HG03469 (cell line): Measurements from ENCODE around the gene SNRK.

Experiments
- ATAC-seq: cut with Tn5 transposase; IDR thresholded peaks from one replicate; pipeline ENCODE4 v1.9.1; 2021; ENCODE audit warnings: mild to moderate bottlenecking, moderate library complexity, moderate number of reproducible peaks; ENCODE audit not compliant: unreplicated experiment

SNRK gene

GRCh38 chr3:43286115-43286840 lies at the start of gene SNRK:
SNRK (plus strand) TSS chr3:43286540; CDS start chr3:43303204, 16,664 bp downstream.
- ATAC-seq = peak; percentile 56

DNA sequence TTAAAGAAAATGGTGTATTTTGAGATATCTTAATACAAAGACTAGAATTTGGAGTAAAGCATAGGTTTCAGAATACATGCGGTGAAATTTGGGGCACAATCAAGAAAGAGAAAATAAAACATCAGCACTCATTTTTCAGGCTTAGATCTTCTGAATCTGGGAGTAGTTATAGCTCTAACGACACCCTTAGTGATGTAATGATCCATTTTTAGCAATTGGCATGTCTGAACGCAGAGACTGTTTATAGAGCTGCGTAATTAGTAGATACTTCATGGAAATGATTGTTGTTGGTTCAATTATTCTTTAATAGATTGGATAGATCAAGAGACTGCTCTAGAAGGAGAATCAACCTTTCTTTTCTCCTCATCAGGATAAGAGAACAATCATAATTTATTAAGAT lies 47.5 kb upstream of the SNRK start:
- no peak for ATAC-seq

GRCh38 chr3:43239755-43240154 lies 46.6 kb upstream of the SNRK start:
- ATAC-seq = no peak

GRCh38 chr3:43243590-43244587 lies 42.5 kb upstream of the SNRK start:
- no peak for ATAC-seq

- ATAC-seq = no peak
Measured at GRCh38 chr3:43244694-43245093, 41.6 kb upstream of the SNRK start.

DNA sequence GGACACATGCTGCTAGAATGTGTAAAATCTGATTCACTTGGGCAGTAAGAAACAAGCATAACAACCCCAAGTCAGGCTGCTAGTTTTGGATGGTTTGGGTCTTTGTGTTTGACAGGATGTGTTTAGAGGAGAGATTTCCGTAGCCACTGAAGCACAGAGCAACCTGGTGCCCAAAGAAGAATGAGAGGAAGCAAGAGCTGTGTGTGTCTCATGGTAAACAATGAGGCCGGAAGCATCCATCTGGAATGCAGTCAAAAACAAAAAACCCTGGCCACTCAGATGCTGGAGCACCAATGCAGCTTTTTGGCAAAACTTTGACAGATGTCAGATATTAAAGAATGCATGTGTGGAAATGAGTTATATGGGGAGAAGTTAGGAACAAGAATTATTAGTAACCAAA lies 39.4 kb upstream of the SNRK start:
- no peak for ATAC-seq

GRCh38 chr3:43247561-43248184 lies 38.7 kb upstream of the SNRK start:
- no peak for ATAC-seq

GRCh38 chr3:43248185-43248583 lies 38.2 kb upstream of the SNRK start:
- no peak for ATAC-seq

GRCh38 chr3:43248973-43249372 lies 37.4 kb upstream of the SNRK start:
- ATAC-seq = no peak

DNA sequence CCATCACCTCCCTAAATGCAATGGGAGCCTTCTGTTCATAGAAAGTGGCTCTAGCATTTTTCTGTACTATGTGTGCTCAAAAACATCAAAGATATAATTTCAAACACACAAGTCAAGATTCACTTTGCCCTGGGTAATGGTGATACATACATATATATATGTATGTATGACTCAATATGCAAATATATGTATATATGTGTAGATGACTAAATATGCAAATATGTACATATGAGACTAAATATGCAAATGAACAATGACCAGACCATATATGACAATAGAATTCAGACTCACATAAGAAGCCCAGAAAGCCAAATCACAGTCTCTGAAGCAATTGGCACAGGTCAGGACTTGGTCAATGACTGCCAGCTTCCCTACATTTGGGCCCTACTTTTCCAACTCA lies 36.9 kb upstream of the SNRK start:
- no peak for ATAC-seq

DNA sequence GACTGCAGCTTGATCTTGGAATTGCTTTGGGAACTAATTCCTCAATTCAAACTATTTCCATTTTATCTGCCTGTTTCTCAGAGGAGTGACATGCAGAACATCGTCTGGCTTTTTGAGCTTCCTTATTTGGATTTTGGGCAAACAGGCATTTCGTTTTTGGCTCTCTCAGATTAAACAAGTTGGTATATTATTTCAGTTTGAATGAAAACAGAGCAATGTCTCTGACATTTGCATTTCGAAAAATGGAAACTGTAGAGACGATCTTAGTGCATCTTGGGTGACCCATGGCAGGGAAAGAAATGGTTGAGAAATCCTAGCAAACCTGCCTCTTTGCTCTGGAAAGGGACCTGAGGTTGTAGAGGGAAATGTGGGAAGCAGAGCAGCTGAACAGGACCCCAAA lies 33.0 kb upstream of the SNRK start:
- ATAC-seq = no peak

DNA sequence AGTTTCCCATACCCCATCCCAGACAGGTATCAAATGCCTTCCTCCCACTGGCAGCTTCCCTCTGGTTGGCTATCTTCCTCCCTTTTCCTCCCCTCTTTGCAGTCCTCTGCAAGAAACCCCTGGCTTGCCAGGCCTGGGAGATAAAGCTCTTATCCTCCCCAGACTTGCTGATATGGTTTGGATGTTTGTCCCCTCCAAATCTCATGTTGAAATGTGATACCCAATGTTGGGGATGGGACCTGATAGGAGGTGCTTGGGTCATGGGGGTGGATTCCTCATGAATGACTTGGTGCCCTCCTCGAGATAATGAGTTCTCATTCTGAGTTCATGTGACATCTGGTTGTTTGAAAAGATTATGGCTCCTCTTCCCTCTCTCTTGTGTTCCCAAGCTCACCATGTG lies 32.2 kb upstream of the SNRK start:
- ATAC-seq = no peak

DNA sequence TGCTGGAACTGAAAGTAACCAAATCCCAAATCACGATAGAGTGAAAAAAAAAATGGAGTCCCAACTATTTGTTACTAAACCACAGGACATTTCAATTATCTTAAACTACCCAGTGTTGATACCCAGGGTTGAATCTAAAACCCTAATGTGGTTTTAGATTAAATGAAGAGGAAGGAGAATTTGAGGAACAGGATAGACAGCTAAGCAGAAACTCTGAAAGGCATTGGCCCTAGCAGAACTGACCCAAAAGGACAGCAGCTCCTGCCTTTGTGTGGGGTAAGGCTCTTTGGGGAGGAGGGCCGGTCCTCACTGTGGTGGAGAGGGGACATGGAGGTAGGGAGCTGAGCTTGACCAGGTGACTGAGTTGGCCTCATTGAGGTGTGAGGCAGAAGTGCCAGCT lies 30.7 kb upstream of the SNRK start:
- ATAC-seq = no peak

DNA sequence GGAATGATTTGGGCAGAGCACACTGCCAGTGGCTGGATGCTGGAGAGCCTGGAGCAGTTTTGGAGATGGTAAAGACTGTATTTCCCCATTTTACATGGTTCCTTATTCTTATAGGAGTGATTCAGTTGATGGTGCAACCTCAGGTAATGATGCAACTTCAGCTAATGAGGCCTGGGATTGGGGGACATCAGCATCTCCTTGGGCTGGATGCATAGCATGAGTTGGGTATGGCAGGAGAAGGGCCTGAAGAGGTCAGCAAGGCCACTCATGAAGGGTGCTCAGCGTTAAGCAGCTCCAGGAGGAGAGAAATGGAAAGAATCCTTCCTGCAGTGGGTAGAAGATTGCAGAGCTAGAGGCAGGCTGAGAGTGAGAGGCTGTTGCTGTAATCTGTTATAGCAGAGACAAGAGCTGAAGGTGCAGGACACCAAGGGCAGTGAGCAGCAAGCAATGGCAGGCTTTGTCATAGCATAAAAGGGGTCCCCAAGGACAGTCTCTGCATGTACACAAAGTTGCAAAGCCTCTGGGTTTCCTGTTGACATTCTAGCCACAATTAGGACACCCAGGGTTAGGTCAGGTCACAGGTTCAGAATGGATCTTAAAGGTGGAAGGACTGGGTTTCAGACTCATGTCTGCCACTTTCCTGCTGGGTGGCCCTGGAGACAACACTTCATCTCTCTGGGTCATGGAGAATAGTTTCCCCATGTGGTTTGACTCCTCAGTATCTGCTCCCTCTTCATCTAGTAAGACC lies 29.5 kb upstream of the SNRK start:
- ATAC-seq = no peak

- ATAC-seq = no peak
Measured at GRCh38 chr3:43257850-43258249, 28.5 kb upstream of the SNRK start.

- no peak for ATAC-seq
Measured at GRCh38 chr3:43259626-43260025, 26.7 kb upstream of the SNRK start.

GRCh38 chr3:43260412-43260811 lies 25.9 kb upstream of the SNRK start:
- no peak for ATAC-seq

DNA sequence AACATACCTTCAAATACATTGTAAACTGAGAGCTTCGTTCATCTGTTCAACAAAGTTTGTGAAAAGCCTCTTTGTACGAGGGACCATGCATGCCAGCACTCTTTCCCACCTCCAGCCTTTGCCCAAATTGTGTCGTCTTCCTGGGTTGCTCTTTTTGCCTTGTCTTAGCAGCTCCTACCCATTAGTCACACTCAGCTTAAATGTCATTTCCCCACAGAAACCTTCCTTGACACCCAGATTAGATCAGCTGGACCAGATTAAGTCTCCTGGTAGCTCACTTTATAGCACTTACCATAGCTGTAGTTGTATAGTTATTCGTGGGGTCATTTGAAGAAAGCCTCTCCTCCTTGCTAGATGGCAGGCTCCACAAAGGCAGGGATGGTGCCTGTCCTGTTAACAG lies 24.1 kb upstream of the SNRK start:
- ATAC-seq = no peak

DNA sequence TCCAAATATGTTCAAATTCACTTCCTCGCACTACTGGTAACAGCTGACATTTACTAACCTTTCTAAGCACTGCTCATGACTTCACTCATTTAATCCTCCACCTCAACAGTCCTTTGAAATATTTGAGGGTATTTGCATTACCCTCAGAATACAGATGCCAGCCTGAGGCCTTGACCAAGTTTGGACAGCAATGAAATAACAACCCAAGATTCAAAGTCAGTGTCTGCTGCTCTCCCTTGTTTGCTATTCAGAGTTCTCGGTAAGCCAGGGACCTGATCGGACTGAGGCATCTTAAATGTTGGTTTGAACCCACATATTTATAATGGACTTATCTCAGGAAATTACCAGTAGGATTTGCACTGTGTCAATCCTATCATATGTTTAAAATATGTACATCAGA lies 19.9 kb upstream of the SNRK start:
- no peak for ATAC-seq

- no peak for ATAC-seq
Measured at GRCh38 chr3:43266995-43267394, 19.3 kb upstream of the SNRK start.

DNA sequence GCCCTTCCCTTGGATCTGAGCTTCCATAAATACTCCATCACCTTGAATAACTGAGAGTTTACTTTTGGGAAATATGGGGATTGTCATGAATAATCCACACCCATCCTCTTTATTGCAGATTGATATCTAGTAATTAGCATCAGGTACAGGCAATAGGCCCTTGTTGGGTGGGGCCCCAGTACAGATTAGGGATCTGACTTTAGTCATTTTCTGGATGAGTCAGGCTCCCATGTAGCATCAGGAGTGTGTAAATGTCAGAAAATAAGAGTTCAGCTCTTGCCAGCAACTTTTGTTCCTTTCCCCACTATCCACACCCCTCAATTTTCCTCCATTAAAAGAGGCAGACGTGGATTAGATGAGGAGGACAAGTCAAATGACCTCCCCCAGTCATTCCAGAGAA lies 17.7 kb upstream of the SNRK start:
- no peak for ATAC-seq
